Vagina (tissue), 2 donors: ENCODE results near the gene PTRHD1. TPM values are rescaled to one million over a fixed set of nuclear protein-coding genes. Genes with fewer than 3 reads are reported as not detected.

Experiments used
- DNase-seq, 2 donors: peaks; one replicate each; pipeline ENCODE4 v3.0.0-alpha.2; 2017; ENCODE audit errors: extremely low spot score in 2 of 2
- H3K27ac ChIP-seq: fragments of 200-600 bp; sonication (generic); one replicate; pipeline ENCODE4 v1.5.1; 2019
- H3K27me3 ChIP-seq: fragments of 200-600 bp; sonication (generic); one replicate; pipeline ENCODE4 v1.5.1; 2019
- H3K36me3 ChIP-seq, 2 donors: fragments of 200-600 bp; sonication (generic); one replicate each; pipeline ENCODE4 v1.5.1; 2017 to 2019
- H3K4me1 ChIP-seq: fragments of 200-600 bp; sonication (generic); one replicate; pipeline ENCODE4 v1.5.1; 2019
- H3K4me3 ChIP-seq, 2 donors: fragments of 200-600 bp; sonication (generic); 1 replicate in 1 of 2; 2 replicates in 1 of 2; pipeline ENCODE4 v1.5.1; 2016 to 2019
- H3K9me3 ChIP-seq: fragments of 200-600 bp; sonication (generic); one replicate; pipeline ENCODE4 v1.5.1; 2019
- CTCF ChIP-seq, 3 experiments: fragments of 450-650 bp in 2 of 3; fragments of 200-600 bp in 1 of 3; sonication (generic) in 1 of 3; IDR thresholded peaks; one replicate each; pipeline ENCODE4 v1.5.1; 2017 to 2019; ENCODE audit warnings: antibody characterized with exemption in 3 of 3, mild to moderate bottlenecking in 2 of 3, moderate library complexity in 2 of 3
- POLR2A ChIP-seq, 2 donors: fragments of 450-650 bp; IDR thresholded peaks; one replicate each; pipeline ENCODE4 v1.6.1; 2017; ENCODE audit warnings: antibody characterized with exemption in 2 of 2, mild to moderate bottlenecking in 2 of 2, moderate library complexity in 2 of 2
- POLR2AphosphoS5 ChIP-seq, 2 donors: sonication (generic); formaldehyde crosslinking; IDR thresholded peaks; one replicate each; pipeline ENCODE4 v1.9.0; 2017; ENCODE audit warnings: antibody characterized with exemption in 2 of 2, mild to moderate bottlenecking in 2 of 2, low read depth in 1 of 2; ENCODE audit not compliant: insufficient read depth in 1 of 2
- intact Hi-C: fragments of 100-400 bp; cut with DNase I; formaldehyde crosslinking; loops from one replicate; pipeline ENCODE4 v1.15.1; 2023
- total RNA-seq: library from RNA; depleted of rRNA; stranded (reverse); fragments of >200 nt; gene quantifications from one replicate; pipeline ENCODE4 v1.2.3, GENCODE V29; 2016

PTRHD1 gene
- total RNA-seq, 1 donor from 2014 or later, result 17.2 TPM

DNA sequence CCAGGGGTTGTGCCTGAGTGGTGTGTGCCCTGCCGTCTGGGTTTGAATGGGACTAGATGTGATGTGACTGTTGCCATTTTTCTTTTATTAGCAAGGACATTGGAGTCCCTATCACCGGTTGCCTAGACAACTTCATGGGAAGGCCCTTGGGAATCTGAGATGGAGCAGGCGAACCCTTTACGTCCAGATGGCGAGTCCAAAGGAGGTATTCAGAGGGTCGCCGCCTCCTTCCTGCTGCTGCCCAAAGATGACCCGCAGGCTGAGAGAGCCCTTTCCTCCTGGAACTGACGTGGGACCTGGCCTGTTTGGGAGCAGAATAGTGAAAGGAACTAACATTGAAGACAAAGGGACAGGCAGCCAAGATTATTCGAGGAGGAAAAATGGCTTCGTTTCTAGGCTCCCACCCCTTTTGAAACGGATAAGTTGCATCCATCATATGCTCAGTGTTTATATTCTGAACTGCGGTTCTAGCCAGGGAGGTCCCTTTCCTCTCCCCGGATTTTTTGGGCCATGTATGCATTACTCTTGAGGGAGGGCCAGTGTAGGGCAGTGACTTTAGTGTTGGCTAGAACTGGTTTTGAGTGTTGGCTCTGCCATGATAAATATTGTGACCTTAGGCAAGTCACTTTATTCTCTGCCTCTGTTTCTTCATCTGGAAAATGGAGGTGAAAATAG lies 707 bp upstream of the PTRHD1 start:
- peaks cover 0 to 1% of the 10 kb centered on the region in 2 donors for H3K36me3 ChIP-seq
- peaks cover 19% of the 10 kb centered on the region for H3K4me1 ChIP-seq
- H3K27me3 ChIP-seq, result no peaks in the 10 kb centered on the region
- TF ChIP-seq POLR2AphosphoS5 (IDR thresholded peaks at IDR 0.05; ENCODE audit: insufficient read depth in 1 of 2, low read depth in 1 of 2) (no peak), CTCF (IDR thresholded peaks at IDR 0.05) (no peak), POLR2A (IDR thresholded peaks at IDR 0.05) (no peak)
- no peak for DNase-seq
- H3K27ac ChIP-seq, result peak overlapping the region; percentile 95
- intact Hi-C loops, result no loop called here
- no peaks in the 10 kb centered on the region for H3K9me3 ChIP-seq
- H3K4me3 ChIP-seq, result peak overlapping the region; percentile 80 to 91

DNA sequence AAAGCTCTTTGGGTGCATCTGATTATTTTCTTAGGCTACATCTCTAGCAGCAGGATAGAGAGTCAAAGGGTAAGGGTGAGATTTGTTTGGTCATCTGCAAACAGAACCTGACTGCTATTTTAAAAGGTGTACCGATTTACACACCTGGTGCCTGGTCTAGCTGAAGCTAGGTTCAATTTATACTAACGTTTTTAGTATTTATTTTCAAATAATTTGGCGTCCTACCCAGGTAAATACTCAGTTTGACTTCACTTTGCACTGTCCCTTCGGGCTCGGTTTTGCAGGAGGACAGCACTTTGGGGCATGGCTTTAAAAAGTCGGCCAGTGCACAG lies 683 bp downstream of the PTRHD1 start:
- TF ChIP-seq POLR2AphosphoS5 (IDR thresholded peaks at IDR 0.05; ENCODE audit: insufficient read depth in 1 of 2, low read depth in 1 of 2), result no peak
- TF ChIP-seq POLR2A (IDR thresholded peaks at IDR 0.05), result no peak
- TF ChIP-seq CTCF (IDR thresholded peaks at IDR 0.05), result no peak
- intact Hi-C loops, result no loop called here
- Histone ChIP-seq H3K27me3 (no peaks in the 10 kb centered on the region), H3K4me3 (peak overlapping the region; percentile 80 to 91), H3K9me3 (no peaks in the 10 kb centered on the region), H3K36me3 (peaks cover 0 to 4% of the 10 kb centered on the region in 2 donors), H3K27ac (peak overlapping the region; percentile 95), H3K4me1 (peaks cover 19% of the 10 kb centered on the region)
- no peak for DNase-seq

DNA sequence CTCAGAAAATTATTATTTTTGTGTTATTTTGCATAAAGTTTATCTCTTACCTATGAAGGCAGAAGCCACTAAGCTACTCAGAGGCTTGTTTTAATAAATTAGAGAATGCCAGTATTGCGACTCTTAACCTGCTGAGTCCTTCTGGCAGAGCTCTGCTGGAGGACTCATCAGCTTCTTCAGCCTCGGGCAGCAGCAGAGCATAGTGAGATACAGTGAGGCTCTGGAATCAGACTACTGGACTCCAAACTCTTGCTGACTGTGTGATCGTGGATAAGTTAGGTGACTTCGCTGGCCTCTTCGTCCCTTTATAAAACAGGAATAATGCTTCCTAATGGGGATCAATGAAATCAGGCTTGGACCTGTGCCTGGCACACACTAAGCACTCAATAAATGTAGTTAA lies 1.7 kb downstream of the PTRHD1 start:
- intact Hi-C loops, result no loop called here
- H3K27ac ChIP-seq, result no peak overlapping the region
- no peak for DNase-seq

DNA sequence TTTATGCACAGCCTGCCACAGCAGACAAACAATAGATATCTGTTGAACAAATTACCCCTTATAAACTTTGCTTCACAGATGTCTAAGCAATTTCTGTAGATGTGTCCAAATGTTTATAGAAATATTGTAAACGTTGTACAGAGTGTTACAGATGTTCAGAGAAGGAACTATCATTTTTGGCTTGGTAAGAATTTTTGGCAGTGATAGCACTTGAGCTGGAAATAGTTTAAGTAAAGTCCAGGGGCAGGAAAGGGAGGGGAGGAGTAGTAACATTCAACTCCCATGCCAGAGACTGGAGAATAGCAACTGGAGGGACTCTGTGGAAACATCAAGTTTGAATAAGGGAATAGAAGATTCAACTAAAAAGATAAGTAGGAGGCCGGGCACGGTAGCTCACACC lies 4.4 kb downstream of the PTRHD1 start:
- intact Hi-C loops, result no loop called here
- DNase-seq, result no peak

More for the DNA sequence above, 1.7 kb downstream of the PTRHD1 start:
- TF ChIP-seq POLR2A (IDR thresholded peaks at IDR 0.05), result no peak
- TF ChIP-seq POLR2AphosphoS5 (IDR thresholded peaks at IDR 0.05; ENCODE audit: insufficient read depth in 1 of 2, low read depth in 1 of 2), result no peak
- no peak for TF ChIP-seq CTCF (IDR thresholded peaks at IDR 0.05)
- H3K9me3 ChIP-seq, result no peaks in the 10 kb centered on the region
- H3K4me3 ChIP-seq, result no peak overlapping the region
- peaks cover 0 to 4% of the 10 kb centered on the region in 2 donors for H3K36me3 ChIP-seq
- H3K27me3 ChIP-seq, result no peaks in the 10 kb centered on the region
- H3K4me1 ChIP-seq, result peaks cover 19% of the 10 kb centered on the region

DNA sequence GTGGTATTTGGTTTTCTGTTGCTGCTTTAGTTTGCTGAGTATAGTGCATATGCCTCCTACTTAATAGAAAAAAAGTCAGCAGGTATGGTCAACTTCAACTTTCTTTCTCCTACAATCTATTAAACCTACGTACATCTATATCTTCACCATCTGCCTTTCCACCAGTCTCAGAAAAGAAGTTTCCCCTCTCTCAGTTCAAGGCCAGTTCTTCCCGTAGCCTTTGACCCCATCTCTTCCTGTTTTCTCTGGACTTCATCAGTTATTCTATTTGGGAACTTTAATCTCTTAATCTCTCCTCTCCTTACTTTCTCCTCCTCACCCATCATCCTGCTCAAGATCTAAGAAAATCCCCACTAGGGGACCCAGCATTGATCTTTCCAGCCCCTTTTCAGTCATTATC lies 5.7 kb downstream of the PTRHD1 start:
- Histone ChIP-seq H3K9me3 (no peaks in the 10 kb centered on the region), H3K27ac (no peak overlapping the region), H3K4me1 (peaks cover 7% of the 10 kb centered on the region), H3K36me3 (peaks cover 0 to 4% of the 10 kb centered on the region in 2 donors), H3K27me3 (no peaks in the 10 kb centered on the region), H3K4me3 (no peak overlapping the region)
- TF ChIP-seq POLR2AphosphoS5 (IDR thresholded peaks at IDR 0.05; ENCODE audit: insufficient read depth in 1 of 2, low read depth in 1 of 2) (no peak), POLR2A (IDR thresholded peaks at IDR 0.05) (no peak), CTCF (IDR thresholded peaks at IDR 0.05) (no peak)
- no peak for DNase-seq
- intact Hi-C loops, result no loop called here

More for the DNA sequence above, 4.4 kb downstream of the PTRHD1 start:
- Histone ChIP-seq H3K27ac (no peak overlapping the region), H3K27me3 (no peaks in the 10 kb centered on the region), H3K4me1 (peaks cover 13% of the 10 kb centered on the region), H3K9me3 (no peaks in the 10 kb centered on the region), H3K4me3 (no peak overlapping the region), H3K36me3 (peaks cover 0 to 4% of the 10 kb centered on the region in 2 donors)
- no peak for TF ChIP-seq POLR2A (IDR thresholded peaks at IDR 0.05)
